ENCODE results near the gene RASGEF1C. TPM values are rescaled to one million over a fixed set of nuclear protein-coding genes. Genes with fewer than 3 reads are reported as not detected.
"Not testable (repeated sequence)": the region's sequence is repeated elsewhere in the genome, so short reads cannot be mapped to it uniquely, and the experiment has no call there.

The RASGEF1C gene
- total RNA-seq, 2 donors from 2014 or later, result 0.17 TPM; not detected in 1

DNA sequence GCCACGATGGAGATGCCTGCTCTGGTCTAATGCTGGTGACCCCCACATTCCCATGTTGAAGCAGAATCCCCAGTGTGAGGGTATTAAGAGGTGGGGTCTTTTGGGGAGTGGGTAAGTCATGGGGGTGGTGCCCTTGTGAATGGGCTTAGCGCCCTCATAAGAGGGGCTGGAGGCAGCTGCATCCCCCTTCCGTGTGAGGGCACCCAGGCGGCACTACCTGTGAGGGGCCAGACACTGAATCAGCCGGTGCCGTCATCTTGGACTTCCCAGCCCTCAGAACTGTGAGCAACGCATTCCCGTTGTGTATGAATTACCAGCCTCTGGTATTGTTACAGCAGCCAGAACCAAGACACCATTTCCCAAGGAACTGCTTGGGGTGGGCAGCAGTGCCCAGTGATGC lies 110.5 kb downstream of the RASGEF1C start:
- ATAC-seq, result no peak
- intact Hi-C loops (cut with DNase I, micrococcal nuclease), result no loop called here
- DNase-seq, result no peak

DNA sequence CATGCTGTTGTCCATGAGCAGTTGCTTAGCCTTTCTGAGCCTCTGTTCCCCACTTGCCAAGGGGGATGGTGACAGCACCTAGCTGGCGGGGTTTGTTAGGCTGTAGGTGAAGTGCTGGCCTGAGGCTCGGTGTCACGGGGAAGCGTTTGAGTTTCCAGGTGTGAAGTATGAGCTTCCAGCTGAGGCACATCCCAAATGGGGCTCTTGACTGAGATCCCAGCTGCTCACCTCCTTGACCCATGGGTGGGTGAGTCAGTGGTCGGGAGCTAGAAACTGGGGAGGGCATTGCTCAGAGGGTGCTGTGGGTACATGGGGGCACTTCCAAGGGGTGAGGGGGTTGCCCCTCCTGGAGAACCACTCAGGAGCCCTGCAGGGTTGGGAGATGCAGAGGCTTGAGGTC lies 111.1 kb downstream of the RASGEF1C start:
- DNase-seq (no peak), ATAC-seq (no peak)
- intact Hi-C loops (cut with DNase I, micrococcal nuclease), result no loop called here

DNA sequence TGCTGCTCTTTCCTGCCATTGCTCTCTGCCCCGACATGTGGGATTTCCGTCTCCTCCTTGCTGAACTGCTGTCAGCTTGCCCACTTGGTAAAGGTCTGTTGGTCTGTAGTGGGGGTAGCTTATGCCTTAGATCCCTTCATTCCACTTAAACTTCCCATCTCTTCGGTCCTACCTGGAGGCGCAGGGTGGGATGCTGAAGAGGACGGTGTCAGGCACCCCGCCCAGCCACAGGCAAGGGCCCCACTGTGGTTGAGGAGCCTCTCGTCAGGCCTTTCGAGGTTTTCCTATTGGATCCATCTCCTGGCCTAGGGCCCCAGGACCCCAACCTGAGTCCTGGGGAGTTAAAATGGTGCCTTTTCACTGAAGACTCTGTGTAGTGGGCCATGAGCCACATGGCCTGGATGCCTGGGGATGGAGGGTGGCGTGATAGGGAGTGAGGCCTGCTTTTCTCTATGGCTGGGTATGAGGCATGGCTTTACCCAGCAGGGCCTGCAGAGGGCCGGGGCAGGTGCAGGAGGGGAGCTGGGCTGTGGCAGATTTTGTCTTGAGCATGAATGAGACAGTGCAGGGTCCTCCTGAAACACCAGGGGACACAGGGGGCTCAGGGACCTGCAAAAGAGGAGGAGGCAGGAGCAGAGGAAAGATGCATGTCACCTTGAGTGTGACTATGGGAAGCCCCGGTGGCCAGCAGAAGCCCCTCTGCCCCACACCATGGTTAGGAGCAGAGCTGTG lies 111.7 kb downstream of the RASGEF1C start:
- intact Hi-C loops (cut with DNase I, micrococcal nuclease), result no loop called here
- ATAC-seq (no peak), DNase-seq (no peak)

DNA sequence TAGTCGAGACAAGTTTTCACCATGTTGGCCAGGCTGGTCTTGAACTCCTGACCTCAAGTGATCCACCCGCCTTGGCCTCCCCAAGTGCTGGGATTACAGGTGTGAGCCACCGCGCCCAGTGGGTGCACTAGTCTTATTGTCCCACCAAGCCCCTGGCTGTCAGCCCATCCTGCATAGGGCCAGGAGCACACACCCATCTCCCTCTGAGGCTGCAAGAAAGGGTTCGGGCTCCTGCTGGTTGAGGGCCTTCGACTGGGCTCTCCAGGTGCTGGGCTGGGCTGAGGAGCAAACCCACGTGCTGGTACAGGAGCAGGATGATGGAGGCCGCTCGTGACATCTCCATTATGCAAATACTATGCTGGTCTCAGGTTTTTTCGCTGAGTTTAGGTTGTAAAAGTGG lies 112.4 kb downstream of the RASGEF1C start:
- ATAC-seq, result no peak
- DNase-seq, result no peak

DNA sequence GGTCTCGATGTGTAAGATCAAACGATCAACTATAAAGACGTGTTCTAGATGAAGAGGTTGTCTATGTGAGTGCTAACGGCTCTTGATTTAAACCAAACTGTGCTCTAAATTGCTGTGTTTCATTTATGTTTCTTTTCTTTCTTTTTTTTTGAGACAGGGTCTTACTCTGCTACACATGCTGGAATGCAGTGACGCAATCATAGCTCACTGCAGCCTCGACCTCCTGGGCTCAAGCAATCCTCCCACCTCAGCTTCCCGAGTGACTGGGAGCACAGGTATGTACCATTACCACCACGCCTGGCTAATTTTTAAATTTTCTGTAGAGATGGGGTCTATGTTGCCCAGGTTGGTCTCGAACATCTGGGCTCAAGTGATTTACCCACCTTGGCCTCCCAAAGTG lies 113.5 kb downstream of the RASGEF1C start:
- intact Hi-C loops (cut with DNase I, micrococcal nuclease), result no loop called here
- ATAC-seq (no peak), DNase-seq (no peak)

More for the DNA sequence above, 112.4 kb downstream of the RASGEF1C start:
- intact Hi-C loops (cut with DNase I, micrococcal nuclease), result no loop called here

DNA sequence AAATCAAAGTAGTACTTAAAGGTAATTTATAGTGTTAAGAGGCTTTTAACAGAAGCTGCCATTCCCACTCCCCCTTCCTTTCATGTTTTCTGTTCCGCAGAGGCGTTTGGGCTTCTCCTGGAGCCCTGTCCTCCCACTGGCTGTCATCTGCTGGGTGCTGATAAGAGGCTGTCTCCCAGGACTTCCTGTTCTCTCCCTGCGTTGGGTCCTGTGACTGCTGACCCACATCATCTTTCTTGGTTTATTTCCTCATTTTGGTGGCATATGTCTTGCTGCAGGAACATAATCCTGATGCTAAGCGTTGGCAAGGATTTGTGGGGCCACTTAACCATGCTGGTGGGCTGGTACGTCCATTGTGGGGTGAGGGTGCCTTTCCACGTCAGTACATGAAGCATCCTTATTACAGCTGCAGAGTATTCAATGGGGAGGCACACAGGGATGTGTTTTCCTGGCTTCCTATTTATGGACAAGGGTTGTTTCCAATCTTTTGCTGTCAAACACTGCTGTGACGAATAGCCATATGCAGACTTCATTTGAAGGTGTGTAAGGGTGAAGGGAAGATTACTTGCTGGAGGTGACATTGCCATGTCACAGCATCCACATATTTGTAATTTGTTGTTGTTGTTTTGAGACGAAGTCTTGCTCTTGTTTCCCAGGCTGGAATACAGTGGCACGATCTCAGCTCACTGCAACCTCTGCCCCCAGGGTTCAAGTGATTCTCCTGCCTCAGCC lies 115.2 kb downstream of the RASGEF1C start:
- intact Hi-C loops (cut with DNase I, micrococcal nuclease), result no loop called here
- no peak for ATAC-seq

DNA sequence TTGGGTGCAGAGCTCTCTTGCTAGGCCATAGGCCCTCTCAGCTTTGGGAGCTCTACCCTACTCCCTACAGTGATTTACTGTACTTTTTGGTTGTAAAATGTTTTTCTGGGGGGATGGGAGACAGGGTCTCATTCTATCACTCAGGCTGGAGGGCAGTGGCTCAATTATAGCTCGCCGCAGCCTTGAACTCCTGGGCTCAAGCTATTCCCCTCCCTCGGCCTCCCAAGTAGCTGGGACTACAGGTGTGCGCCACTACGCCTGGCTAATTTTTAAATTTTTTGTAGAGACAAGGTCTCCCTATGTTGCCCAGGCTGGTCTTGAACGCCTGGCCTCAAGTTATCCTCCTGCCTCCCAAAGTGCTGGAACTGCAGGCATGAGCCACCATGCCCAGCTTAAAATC lies 115.8 kb downstream of the RASGEF1C start:
- intact Hi-C loops (cut with DNase I, micrococcal nuclease), result no loop called here

More for the DNA sequence above, 115.2 kb downstream of the RASGEF1C start:
- DNase-seq, result no peak

DNA sequence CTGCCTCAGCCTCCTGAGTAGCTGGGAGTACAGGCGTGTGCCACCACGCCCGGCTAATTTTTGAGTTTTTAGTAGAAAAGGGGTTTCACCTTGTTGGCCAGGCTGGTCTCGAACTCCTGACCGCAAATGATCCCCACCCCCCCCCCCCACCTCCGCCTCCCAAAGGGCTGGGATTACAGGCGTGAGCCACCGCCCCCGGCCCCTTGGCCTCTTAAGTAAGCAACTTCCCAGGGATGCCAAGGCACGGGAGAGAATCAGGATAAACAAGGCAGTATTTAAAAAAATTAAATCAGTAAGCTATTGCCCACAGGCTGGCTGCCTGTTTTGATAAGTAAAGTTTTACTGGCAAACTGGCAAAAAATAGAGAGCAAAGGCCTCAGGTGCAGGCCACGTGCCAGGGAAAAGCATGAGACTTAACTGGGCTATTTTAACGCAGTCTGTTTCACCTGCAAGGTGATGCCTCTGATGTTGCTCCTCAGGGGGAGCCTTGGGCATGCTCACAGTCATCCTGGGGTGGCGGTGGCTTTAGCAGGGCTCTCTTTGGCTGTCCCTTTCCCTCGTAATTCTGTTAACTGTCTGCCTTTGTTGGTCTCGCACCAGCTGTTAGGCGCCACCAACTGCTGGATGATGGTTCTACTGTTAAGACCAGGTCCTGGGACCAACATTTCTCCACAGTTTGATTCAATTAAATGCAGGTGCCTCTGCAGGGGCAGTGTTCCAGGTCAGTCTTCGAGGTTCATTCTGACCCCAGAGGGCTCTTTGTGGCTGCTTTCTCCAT lies 118.1 kb downstream of the RASGEF1C start:
- intact Hi-C loops (cut with DNase I, micrococcal nuclease), result no loop called here
- ATAC-seq (peak; percentile 82), DNase-seq (peak; percentile 54 to 59)

More for the DNA sequence above, 115.8 kb downstream of the RASGEF1C start:
- ATAC-seq (no peak), DNase-seq (no peak)

DNA sequence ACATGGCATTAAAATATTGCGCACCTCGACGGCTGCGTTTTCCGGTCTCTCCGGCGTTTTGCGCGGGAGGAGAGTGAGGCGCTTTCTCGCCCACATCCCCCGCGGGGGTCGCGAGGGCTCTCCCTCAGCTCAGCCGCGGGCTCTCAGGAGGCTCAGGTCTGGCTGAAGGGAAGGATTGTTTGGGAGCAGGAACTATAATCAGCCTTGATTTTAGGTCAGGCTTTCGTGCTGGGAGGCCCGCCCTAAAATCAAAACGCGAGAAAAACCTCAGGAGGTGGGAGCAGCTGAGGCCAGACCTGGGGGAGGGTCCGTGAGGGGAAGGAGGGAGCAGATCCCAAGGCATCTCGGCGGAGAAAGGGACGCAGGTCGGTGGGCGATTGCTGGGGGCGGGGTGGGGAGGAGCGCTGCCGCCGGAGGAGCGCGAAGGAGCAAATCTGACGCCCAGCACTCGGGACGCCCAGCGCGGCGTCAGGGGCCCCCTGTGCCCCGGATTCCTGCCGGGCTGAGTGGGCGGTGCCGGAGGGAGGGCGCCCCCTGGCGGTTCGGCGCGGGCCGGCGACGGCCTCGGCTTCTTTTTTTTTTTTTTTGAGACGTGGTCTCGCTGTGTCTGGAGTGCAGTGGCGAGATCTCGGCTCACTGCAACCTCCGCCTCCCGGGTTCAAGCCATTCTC lies 118.8 kb downstream of the RASGEF1C start:
- DNase-seq (peak; percentile 49 to 78), ATAC-seq (peak; percentile 81)
- intact Hi-C loops (cut with DNase I, micrococcal nuclease), result no loop called here

DNA sequence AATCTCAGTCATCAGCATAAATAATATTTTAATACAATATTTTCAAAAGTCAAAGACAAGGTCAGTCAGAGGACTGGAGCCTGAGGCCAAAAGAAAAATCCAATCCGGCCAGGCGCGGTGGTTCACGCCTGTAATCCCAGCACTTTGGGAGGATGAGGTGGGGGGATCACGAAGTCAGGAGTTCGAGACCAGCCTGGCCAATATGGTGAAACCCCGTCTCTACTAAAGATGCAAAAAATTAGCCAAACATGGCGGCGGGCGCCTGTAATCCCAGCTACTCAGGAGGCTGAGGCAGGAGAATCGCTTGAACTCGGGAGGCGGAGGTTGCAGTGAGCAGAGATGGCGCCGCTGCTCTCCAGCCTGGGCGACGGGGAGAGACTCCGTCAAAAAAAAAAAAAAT lies 119.4 kb downstream of the RASGEF1C start:
- intact Hi-C loops (cut with DNase I, micrococcal nuclease), result loop anchor here in 1 of 2 donors (10.0 kb wide), 1 partner anchor 105 kb away; no protein-coding TSS in a partner anchor
- DNase-seq, result not testable (repeated sequence)

DNA sequence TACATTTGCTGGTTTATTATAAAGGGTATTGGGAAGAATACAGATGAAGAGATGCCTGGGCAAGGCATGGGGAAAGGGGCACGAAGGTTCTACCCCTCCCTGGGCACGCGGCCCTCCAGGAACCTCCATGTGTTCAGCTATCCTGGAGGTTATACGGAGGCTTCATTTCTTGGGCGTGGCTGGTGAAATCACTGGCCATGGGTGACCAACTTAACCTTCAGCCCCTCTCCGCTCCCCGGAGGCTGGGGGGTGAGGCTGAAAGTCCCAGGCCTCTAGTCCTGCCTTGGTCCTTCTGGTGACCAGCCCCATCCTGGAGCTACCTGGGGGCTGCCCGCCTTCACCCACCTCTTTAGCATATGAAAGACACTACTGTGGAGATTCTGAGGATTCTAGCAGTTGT lies 120.5 kb downstream of the RASGEF1C start:
- ATAC-seq (no peak), DNase-seq (no peak)
- intact Hi-C loops (cut with DNase I, micrococcal nuclease), result loop anchor here in 1 of 2 donors (10.0 kb wide), 1 partner anchor 104 kb away; no protein-coding TSS in a partner anchor

More for the DNA sequence above, 119.4 kb downstream of the RASGEF1C start:
- ATAC-seq, result not testable (repeated sequence)

DNA sequence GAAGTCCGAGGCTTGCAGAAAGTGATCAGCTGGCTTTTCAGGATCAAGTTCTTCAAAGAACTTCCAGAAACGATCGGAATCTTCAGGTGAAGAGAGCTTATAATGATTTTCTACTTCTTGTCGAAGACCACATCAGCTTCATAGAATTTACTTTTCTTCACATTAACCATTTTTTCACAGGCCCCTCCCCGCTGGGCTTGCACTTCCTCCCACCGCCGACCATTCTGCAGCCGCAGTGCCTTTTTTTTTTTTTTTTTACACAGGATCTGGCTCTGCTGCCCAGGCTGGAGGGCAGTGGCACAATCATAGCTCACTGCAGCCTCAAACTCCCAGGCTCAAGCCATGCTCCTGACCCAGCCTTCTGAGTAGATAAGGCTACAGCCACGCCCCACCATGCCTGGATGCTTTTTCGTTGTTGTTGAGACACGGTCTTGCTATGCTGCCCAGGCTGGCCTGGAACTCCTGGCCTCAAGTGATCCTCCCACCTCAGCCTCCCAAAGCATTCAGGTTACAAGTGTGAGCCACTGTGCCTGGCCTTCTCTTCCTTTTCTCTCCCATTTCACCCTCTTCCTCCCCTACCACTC lies 122.1 kb downstream of the RASGEF1C start:
- ATAC-seq, result no peak
- intact Hi-C loops (cut with DNase I, micrococcal nuclease), result loop anchor here in 1 of 2 donors (10.0 kb wide), 1 partner anchor 102 kb away; no protein-coding TSS in a partner anchor
- no peak for DNase-seq

DNA sequence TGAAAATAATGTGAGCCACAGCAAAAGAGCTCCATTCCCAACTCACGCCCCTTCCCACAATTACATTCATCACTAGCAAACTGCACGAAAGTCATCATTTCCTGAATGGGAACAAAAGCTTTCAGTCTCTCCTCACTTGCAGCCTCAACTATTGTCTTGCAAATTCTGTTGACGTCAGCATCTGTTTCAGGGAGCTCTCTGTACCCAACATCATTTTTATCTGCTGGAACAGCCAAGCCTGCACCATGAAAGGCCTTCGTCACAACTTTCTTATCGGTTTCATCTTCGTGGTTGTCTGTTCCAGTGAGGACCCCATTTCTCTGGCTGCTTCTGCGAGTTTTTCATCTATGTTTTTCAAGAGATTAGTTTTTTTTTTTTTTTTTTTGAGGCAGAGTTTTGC lies 123.2 kb downstream of the RASGEF1C start:
- no peak for DNase-seq
- no peak for ATAC-seq
- intact Hi-C loops (cut with DNase I, micrococcal nuclease), result loop anchor here in 1 of 2 donors (10.0 kb wide), 1 partner anchor 101 kb away; no protein-coding TSS in a partner anchor

DNA sequence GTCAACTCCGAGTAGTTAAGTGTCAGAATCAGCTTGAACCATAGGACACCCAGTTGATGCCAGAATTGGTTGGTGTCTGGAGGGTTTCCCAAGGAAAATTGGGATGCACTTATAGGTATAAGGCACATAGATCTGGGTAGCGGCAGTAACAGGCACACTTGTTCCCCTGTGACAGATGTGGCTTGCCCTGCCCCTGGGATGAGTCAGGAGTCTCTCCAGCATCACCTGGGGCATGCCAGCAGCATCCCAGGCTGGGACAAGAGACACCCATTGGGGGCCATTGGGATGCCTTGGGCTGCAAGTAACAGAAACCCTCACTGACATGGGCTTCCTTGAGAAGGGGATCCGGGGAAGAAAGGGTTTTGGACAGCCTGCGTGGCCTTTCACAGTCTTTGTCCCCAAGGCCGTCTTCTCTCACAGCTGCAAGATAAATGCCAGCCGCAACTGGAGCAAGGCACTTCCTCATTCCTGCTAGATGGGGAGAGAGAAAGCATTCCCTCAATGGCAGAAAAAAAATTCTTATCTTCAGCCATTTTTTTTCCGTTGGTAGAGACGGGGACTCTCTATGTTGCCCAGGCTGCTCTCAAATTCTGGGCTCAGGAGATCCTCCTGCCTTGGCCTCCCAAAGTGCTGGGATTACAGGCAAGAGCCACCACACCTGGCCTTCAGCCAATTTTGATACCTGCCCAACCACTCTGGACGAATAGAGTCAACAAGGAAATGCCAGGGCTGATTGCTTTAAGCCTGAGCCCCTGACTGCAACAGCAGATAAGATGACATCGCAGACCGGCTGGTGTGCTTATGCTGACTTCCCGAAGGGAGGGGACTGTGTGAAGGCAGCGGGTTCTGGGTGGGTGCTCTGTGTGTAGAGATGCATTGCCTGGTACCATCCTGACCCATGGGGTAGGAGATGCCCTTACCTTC lies 124.1 kb downstream of the RASGEF1C start:
- intact Hi-C loops (cut with DNase I, micrococcal nuclease), result loop anchor here in 1 of 2 donors (10.0 kb wide), 1 partner anchor 100 kb away; no protein-coding TSS in a partner anchor
- DNase-seq (peak; percentile 80 to 88), ATAC-seq (peak; percentile 97)

DNA sequence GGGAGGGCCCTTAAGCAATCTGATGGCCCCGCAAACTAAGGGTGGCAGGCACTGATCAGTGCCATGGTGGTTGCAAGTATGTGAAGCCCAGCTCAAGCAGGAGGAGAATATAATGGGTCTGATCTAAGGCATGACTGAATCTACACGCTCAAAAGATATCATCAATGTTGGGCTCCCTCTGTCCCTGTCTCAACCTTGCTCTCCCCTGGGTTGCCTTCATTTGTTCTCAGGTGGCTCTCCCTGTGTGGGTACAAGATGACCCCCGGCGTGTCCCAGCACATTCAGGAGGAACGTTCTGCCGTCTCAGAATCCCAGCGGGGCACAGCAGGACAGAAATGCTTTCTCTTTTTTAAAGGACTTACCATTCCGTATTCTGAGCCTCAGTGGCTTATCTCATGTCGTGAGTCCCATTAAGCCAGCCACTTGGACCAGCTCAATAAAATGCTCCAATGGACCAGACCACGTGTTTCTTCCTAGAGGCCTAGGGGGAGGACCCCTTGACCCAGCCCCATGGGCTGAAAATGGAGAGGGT lies 125.4 kb downstream of the RASGEF1C start:
- ATAC-seq (no peak), DNase-seq (no peak)
- intact Hi-C loops (cut with DNase I, micrococcal nuclease), result loop anchor here in 1 of 2 donors (10.0 kb wide), 1 partner anchor 99 kb away; no protein-coding TSS in a partner anchor

DNA sequence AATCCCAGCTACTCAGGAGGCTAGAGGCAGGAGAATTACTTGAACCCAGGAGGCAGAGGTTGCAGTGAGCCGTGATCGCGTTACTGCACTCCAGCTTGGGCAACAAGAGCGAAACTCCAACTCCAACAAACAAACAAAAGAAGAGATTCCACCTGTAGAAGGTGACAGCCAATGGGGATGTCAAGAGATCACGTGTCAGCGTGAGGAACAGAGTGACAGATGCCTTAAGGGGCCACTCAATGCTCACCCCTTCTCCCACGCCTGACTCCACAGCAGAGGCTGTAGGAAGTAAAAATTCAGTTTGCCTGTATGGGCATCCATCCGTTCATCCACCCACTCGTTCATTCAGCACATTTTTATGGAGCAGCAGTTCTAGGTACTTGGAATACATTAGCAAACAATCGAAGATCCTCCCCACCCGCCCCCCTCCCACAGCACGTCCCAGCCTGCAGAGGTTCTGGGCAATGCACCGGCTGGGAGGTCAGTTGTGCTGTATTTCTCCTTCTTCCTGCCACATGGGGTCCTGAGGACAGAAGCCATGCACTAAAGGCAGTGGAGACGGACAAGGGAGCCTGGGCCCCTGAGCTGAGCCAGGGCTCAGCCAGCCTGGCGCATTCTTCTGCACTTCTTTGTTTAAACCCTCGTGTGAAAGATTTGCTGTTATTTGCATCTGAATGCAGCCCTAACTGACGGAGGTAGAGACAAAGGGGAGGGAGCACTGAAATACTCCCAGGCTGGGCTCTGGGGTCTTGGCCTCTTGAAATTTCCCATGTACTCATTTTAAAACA lies 126.2 kb downstream of the RASGEF1C start:
- DNase-seq (no peak), ATAC-seq (no peak)
- intact Hi-C loops (cut with DNase I, micrococcal nuclease), result loop anchor here in 1 of 2 donors (10.0 kb wide), 1 partner anchor 98 kb away; no protein-coding TSS in a partner anchor
